Endothelial cell of umbilical vein (primary cell): Measurements from ENCODE around the gene ASNS.

Experiments
- CTCF ChIP-seq, 2 donors: IDR thresholded peaks; 1 replicate in 1 of 2; 2 replicates in 1 of 2; pipeline ENCODE4 v1.5.1; 2011; ENCODE audit warnings: low read length in 2 of 2, mild to moderate bottlenecking in 2 of 2, moderate library complexity in 2 of 2, control low read depth in 1 of 2, inconsistent platforms in 1 of 2, low read depth in 1 of 2; ENCODE audit not compliant: insufficient read depth in 1 of 2; ENCODE audit errors: extremely low read depth in 1 of 2
- EZH2 ChIP-seq: IDR thresholded peaks from 2 replicates; pipeline ENCODE4 v1.6.1; 2012; ENCODE audit warnings: borderline replicate concordance, low read depth, mild to moderate bottlenecking, moderate library complexity, low read length, inconsistent platforms; ENCODE audit not compliant: severe bottlenecking
- MAX ChIP-seq: IDR thresholded peaks from 2 replicates; pipeline ENCODE4 v1.6.1; 2011; ENCODE audit not compliant: insufficient read depth, insufficient read length
- MYC ChIP-seq: IDR thresholded peaks from one replicate; pipeline ENCODE4 v1.6.1; 2011; ENCODE audit warnings: mild to moderate bottlenecking, low read depth, low read length
- POLR2A ChIP-seq: IDR thresholded peaks from 2 replicates; pipeline ENCODE4 v1.6.1; 2012; ENCODE audit warnings: low read depth, mild to moderate bottlenecking, control low read depth, low read length
- POLR2AphosphoS5 ChIP-seq: IDR thresholded peaks from 2 replicates; pipeline ENCODE4 v1.6.1; 2012; ENCODE audit warnings: low read depth, mild to moderate bottlenecking, control low read depth, low read length, moderate library complexity; ENCODE audit not compliant: insufficient read depth

GRCh38 chr7:97859606-97860204, 12.5 kb downstream of the ASNS start:
- TF ChIP-seq POLR2A (no peak), EZH2 (no peak), CTCF (IDR thresholded peaks at IDR 0.05; ENCODE audit: extremely low read depth in 1 of 2, insufficient read depth in 1 of 2, low read depth in 1 of 2, low read length in 2 of 2) (no peak), POLR2AphosphoS5 (no peak), MYC (no peak), MAX (no peak)
